Germinal center (tissue), 1 donor: Measurements from ENCODE around the gene LYRM9.
"Not testable (repeated sequence)": the region's sequence is repeated elsewhere in the genome, so short reads cannot be mapped to it uniquely, and the experiment has no call there.

Experiments
- DNase-seq: peaks from one replicate; pipeline ENCODE4 v3.0.0; 2012; ENCODE audit warnings: mixed read lengths, low spot score

Gene LYRM9

GRCh38 chr17:27892866-27893769 lies at the start of gene LYRM9:
TSS of gene LYRM9 (minus strand) at chr17:27893365. CDS start at chr17:27882694, 10,671 bp downstream.
- DNase-seq, result peak; percentile 90

GRCh38 chr17:27940503-27941428 lies 47.6 kb upstream of the LYRM9 start:
- DNase-seq, result no peak

- DNase-seq, result peak; percentile 65
Observed at GRCh38 chr17:27939474-27940465, 46.6 kb upstream of the LYRM9 start.

GRCh38 chr17:27938864-27939263 lies 45.7 kb upstream of the LYRM9 start:
- no peak for DNase-seq

GRCh38 chr17:27938241-27938640 lies 45.1 kb upstream of the LYRM9 start:
- DNase-seq, result no peak

- DNase-seq, result no peak
Observed at GRCh38 chr17:27937025-27937546, 43.9 kb upstream of the LYRM9 start.

- no peak for DNase-seq
Observed at GRCh38 chr17:27930000-27930399, 36.8 kb upstream of the LYRM9 start.

GRCh38 chr17:27928587-27928986 lies 35.4 kb upstream of the LYRM9 start:
- DNase-seq, result no peak

- no peak for DNase-seq
Observed at GRCh38 chr17:27927781-27928180, 34.6 kb upstream of the LYRM9 start.

- no peak for DNase-seq
Observed at GRCh38 chr17:27921599-27921998, 28.4 kb upstream of the LYRM9 start.

- no peak for DNase-seq
Observed at GRCh38 chr17:27921077-27921476, 27.9 kb upstream of the LYRM9 start.

GRCh38 chr17:27920569-27920968 lies 27.4 kb upstream of the LYRM9 start:
- no peak for DNase-seq

GRCh38 chr17:27919079-27919478 lies 25.9 kb upstream of the LYRM9 start:
- no peak for DNase-seq

- no peak for DNase-seq
Observed at GRCh38 chr17:27918498-27918897, 25.3 kb upstream of the LYRM9 start.

GRCh38 chr17:27917000-27917399 lies 23.8 kb upstream of the LYRM9 start:
- DNase-seq, result no peak

GRCh38 chr17:27915709-27916108 lies 22.5 kb upstream of the LYRM9 start:
- DNase-seq, result no peak

- no peak for DNase-seq
Observed at GRCh38 chr17:27914382-27914781, 21.2 kb upstream of the LYRM9 start.

- DNase-seq, result no peak
Observed at GRCh38 chr17:27912964-27913363, 19.8 kb upstream of the LYRM9 start.

GRCh38 chr17:27912299-27912698 lies 19.1 kb upstream of the LYRM9 start:
- not testable (repeated sequence) for DNase-seq

GRCh38 chr17:27907976-27908558 lies 14.9 kb upstream of the LYRM9 start:
- no peak for DNase-seq

GRCh38 chr17:27906623-27907022 lies 13.5 kb upstream of the LYRM9 start:
- DNase-seq, result no peak
